ENCODE data around the gene LGALS7B. TPM values are rescaled to one million over a fixed set of nuclear protein-coding genes. Genes with fewer than 3 reads are reported as not detected.

The LGALS7B gene
- total RNA-seq, 1 experiment from 2014 or later, result 3.6 TPM

GRCh38 chr19:38836159-38836982, 47.4 kb downstream of the LGALS7B start:
- ChIA-PET POLR2A (interaction anchor here (0.5 to 0.6 kb wide), 2 partner anchors 76 to 280 kb away, joined by 3 read pairs; no protein-coding TSS in a partner anchor), CTCF (interaction anchor here (0.6 kb wide), 1 partner anchor 102 kb away, joined by 5 read pairs; no protein-coding TSS in a partner anchor)
- in situ Hi-C loops (cut with HindIII; ENCODE audit: low pct_unique_long_range_greater_than_20kb, low sequenced_read_pairs), result loop anchor here (5.0 kb wide), 1 partner anchor 69 kb away; no protein-coding TSS in a partner anchor
- intact Hi-C loops (cut with micrococcal nuclease; ENCODE audit: unreplicated experiment), result loop anchor here (5.0 to 10.0 kb wide), 2 partner anchors 184 to 322 kb away; no protein-coding TSS in a partner anchor
- TF ChIP-seq SIN3A (IDR thresholded peaks at IDR 0.05; ENCODE audit: borderline replicate concordance, insufficient read depth, low read depth, low read length) (no peak), POLR2AphosphoS5 (IDR thresholded peaks at IDR 0.05; ENCODE audit: low read depth, low read length) (no peak)
- peak overlapping the region; percentile 86 for H3K27ac ChIP-seq (ENCODE audit: low read length)
- peaks cover 50% of the 10 kb centered on the region for H3K36me3 ChIP-seq (ENCODE audit: control insufficient read depth, insufficient read depth, low read length)
- no peaks in the 10 kb centered on the region for H3K27me3 ChIP-seq (ENCODE audit: control insufficient read depth, insufficient read depth, low read length)
- no peak overlapping the region for H3K4me3 ChIP-seq (ENCODE audit: low read depth in 2 of 2, low read length in 2 of 2)
- no TSS peak for BruUV-seq (replicated peaks)
- no peak for DNase-seq (ENCODE audit: low read depth, low spot score)
- H3K4me1 ChIP-seq (ENCODE audit: control insufficient read depth, insufficient read depth, low read length), result peaks cover 90% of the 10 kb centered on the region
- H3K9me3 ChIP-seq (ENCODE audit: control insufficient read depth, insufficient read depth, low read depth, low read length), result no peaks in the 10 kb centered on the region
- ATAC-seq, result no peak

GRCh38 chr19:38836983-38837626, 48.1 kb downstream of the LGALS7B start:
- CTCF ChIA-PET, result interaction anchor here (0.6 to 1.2 kb wide), 3 partner anchors 103 to 435 kb away, joined by 3 to 7 read pairs (median 5); no protein-coding TSS in a partner anchor
- peaks cover 96% of the 10 kb centered on the region for H3K4me1 ChIP-seq (ENCODE audit: control insufficient read depth, insufficient read depth, low read length)

More at GRCh38 chr19:38836983-38837626, 48.1 kb downstream of the LGALS7B start:
- Histone ChIP-seq H3K9me3 (ENCODE audit: control insufficient read depth, insufficient read depth, low read depth, low read length) (no peaks in the 10 kb centered on the region), H3K27ac (ENCODE audit: low read length) (peak overlapping the region; percentile 86), H3K36me3 (ENCODE audit: control insufficient read depth, insufficient read depth, low read length) (peaks cover 58% of the 10 kb centered on the region), H3K27me3 (ENCODE audit: control insufficient read depth, insufficient read depth, low read length) (no peaks in the 10 kb centered on the region), H3K4me3 (ENCODE audit: low read depth in 2 of 2, low read length in 2 of 2) (no peak overlapping the region)
- ATAC-seq, result no peak
- POLR2A ChIA-PET, result interaction anchor here (0.6 to 0.8 kb wide), 6 partner anchors 11 to 535 kb away, joined by 3 to 4 read pairs (median 4); no protein-coding TSS in a partner anchor
- DNase-seq (ENCODE audit: low read depth, low spot score), result no peak
- TF ChIP-seq POLR2AphosphoS5 (IDR thresholded peaks at IDR 0.05; ENCODE audit: low read depth, low read length) (no peak), CTCF (IDR thresholded peaks at IDR 0.05) (no peak), REST (IDR thresholded peaks at IDR 0.05; ENCODE audit: insufficient read depth in 1 of 2, low read depth in 2 of 2, low read length in 1 of 2) (no peak), TCF7L2 (IDR thresholded peaks at IDR 0.05; ENCODE audit: low read depth, low read length) (no peak), SIN3A (IDR thresholded peaks at IDR 0.05; ENCODE audit: borderline replicate concordance, insufficient read depth, low read depth, low read length) (no peak)
- in situ Hi-C loops (cut with HindIII; ENCODE audit: low pct_unique_long_range_greater_than_20kb, low sequenced_read_pairs), result loop anchor here (5.0 kb wide), 1 partner anchor 70 kb away; no protein-coding TSS in a partner anchor
- BruUV-seq (replicated peaks), result no TSS peak
- intact Hi-C loops (cut with micrococcal nuclease; ENCODE audit: unreplicated experiment), result loop anchor here (5.0 to 10.0 kb wide), 2 partner anchors 185 to 322 kb away; no protein-coding TSS in a partner anchor

All from Panc1 (cell line).